Measurements from ENCODE around the gene TMEM41A.
"Not testable (repeated sequence)": the region's sequence is repeated elsewhere in the genome, so short reads cannot be mapped to it uniquely, and the experiment has no call there.

Gene TMEM41A

GRCh38 chr3:185488465-185488864 lies 10.4 kb downstream of the TMEM41A start:
- Histone ChIP-seq H3K36me3 (ENCODE audit: control insufficient read depth, insufficient read depth, low read length) (peaks cover 20% of the 10 kb centered on the region), H3K27me3 (replicated peaks; ENCODE audit: control insufficient read depth, insufficient read depth, low read length) (no peaks in the 10 kb centered on the region), H3K4me3 (replicated peaks; ENCODE audit: low read depth, low read length) (no peak overlapping the region)
- no peak for TF ChIP-seq CTCF (IDR thresholded peaks at IDR 0.05; ENCODE audit: insufficient read depth, low read length, poor library complexity, severe bottlenecking)
- no peak for DNase-seq (ENCODE audit: extremely low read depth, insufficient read length)

GRCh38 chr3:185486394-185486793 lies 12.4 kb downstream of the TMEM41A start:
- DNase-seq (ENCODE audit: extremely low read depth, insufficient read length): no peak
- Histone ChIP-seq H3K27me3 (replicated peaks; ENCODE audit: control insufficient read depth, insufficient read depth, low read length) (no peaks in the 10 kb centered on the region), H3K36me3 (ENCODE audit: control insufficient read depth, insufficient read depth, low read length) (peaks cover 16% of the 10 kb centered on the region), H3K4me3 (replicated peaks; ENCODE audit: low read depth, low read length) (no peak overlapping the region)
- no peak for TF ChIP-seq CTCF (IDR thresholded peaks at IDR 0.05; ENCODE audit: insufficient read depth, low read length, poor library complexity, severe bottlenecking)

GRCh38 chr3:185484296-185484695 lies 14.5 kb downstream of the TMEM41A start:
- no peak for TF ChIP-seq CTCF (IDR thresholded peaks at IDR 0.05; ENCODE audit: insufficient read depth, low read length, poor library complexity, severe bottlenecking)
- no peak overlapping the region for H3K4me3 ChIP-seq (replicated peaks; ENCODE audit: low read depth, low read length)
- no peaks in the 10 kb centered on the region for H3K27me3 ChIP-seq (replicated peaks; ENCODE audit: control insufficient read depth, insufficient read depth, low read length)
- peaks cover 11% of the 10 kb centered on the region for H3K36me3 ChIP-seq (ENCODE audit: control insufficient read depth, insufficient read depth, low read length)
- no peak for DNase-seq (ENCODE audit: extremely low read depth, insufficient read length)

- Histone ChIP-seq H3K4me3 (replicated peaks; ENCODE audit: low read depth, low read length) (no peak overlapping the region), H3K36me3 (ENCODE audit: control insufficient read depth, insufficient read depth, low read length) (peaks cover 7% of the 10 kb centered on the region)
Measured at GRCh38 chr3:185479373-185479945, 19.4 kb downstream of the TMEM41A start.

GRCh38 chr3:185477316-185477715 lies 21.5 kb downstream of the TMEM41A start:
- Histone ChIP-seq H3K27me3 (replicated peaks; ENCODE audit: control insufficient read depth, insufficient read depth, low read length) (no peaks in the 10 kb centered on the region), H3K4me3 (replicated peaks; ENCODE audit: low read depth, low read length) (no peak overlapping the region), H3K36me3 (ENCODE audit: control insufficient read depth, insufficient read depth, low read length) (peaks cover 11% of the 10 kb centered on the region)
- DNase-seq (ENCODE audit: extremely low read depth, insufficient read length): no peak
- no peak for TF ChIP-seq CTCF (IDR thresholded peaks at IDR 0.05; ENCODE audit: insufficient read depth, low read length, poor library complexity, severe bottlenecking)

More at GRCh38 chr3:185479373-185479945, 19.4 kb downstream of the TMEM41A start:
- DNase-seq (ENCODE audit: extremely low read depth, insufficient read length): no peak
- TF ChIP-seq CTCF (IDR thresholded peaks at IDR 0.05; ENCODE audit: insufficient read depth, low read length, poor library complexity, severe bottlenecking): no peak
- H3K27me3 ChIP-seq (replicated peaks; ENCODE audit: control insufficient read depth, insufficient read depth, low read length): no peaks in the 10 kb centered on the region

GRCh38 chr3:185474922-185475321 lies 23.9 kb downstream of the TMEM41A start:
- DNase-seq (ENCODE audit: extremely low read depth, insufficient read length); H3K36me3 ChIP-seq (ENCODE audit: control insufficient read depth, insufficient read depth, low read length); H3K4me3 ChIP-seq (replicated peaks; ENCODE audit: low read depth, low read length): not testable (repeated sequence)

More at GRCh38 chr3:185474922-185475321, 23.9 kb downstream of the TMEM41A start:
- not testable (repeated sequence) for H3K27me3 ChIP-seq (replicated peaks; ENCODE audit: control insufficient read depth, insufficient read depth, low read length)

Data from GM06990 (cell line).